GM19395 (cell line): ENCODE results near the gene TAF11L11.
"Not testable (repeated sequence)": the region's sequence is repeated elsewhere in the genome, so short reads cannot be mapped to it uniquely, and the experiment has no call there.

Source experiments
- ATAC-seq: cut with Tn5 transposase; IDR thresholded peaks from one replicate; pipeline ENCODE4 v1.9.1; 2021; ENCODE audit warnings: mild to moderate bottlenecking, moderate library complexity; ENCODE audit not compliant: unreplicated experiment

Gene TAF11L11

DNA sequence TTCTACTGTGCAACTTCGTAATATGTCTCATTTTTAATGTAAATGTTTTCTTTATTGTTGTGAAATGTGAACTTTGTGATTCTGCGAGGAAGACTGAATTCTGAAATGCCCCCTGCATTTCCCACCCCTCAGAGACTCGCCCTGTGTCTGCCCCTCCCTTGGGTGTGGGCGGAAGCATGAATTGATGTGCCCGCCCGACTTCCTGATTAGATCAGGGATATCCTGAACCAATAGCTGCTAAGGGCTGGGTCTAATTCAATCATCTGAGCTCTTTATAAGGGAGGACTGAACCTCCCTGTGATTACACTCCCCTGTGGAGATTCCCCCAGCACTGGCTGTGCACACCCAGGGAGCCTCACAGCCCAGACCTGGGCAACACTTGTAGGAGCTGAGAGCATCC, at the start of gene TAF11L11:
Gene TAF11L11 (plus strand): TSS at position 304 of the 400 bp plus-strand sequence.
- not testable (repeated sequence) for ATAC-seq

DNA sequence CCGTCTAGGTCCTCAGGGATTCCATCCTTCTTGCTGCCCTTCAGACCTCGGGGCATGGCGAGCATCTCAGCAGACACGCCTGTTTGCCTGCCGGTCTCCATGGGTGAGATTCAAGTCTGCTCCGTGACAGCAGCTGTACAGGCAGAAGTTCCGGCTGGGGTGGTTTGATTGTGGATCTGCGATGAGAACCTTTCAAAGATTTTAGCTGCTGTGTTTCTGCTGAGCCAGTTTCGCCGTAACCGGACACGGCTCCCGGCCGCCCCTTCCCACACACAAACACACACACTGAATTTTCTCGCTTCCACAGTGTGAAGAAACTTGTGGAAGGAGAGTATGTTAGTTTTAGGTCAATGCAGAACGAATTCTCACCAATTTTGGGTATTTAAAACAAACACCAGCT, 18.3 kb upstream of the TAF11L11 start, which contains the start of gene TAF11L7:
Gene TAF11L7 (minus strand): TSS at position 101 of the 400 bp plus-strand sequence.
- ATAC-seq, result not testable (repeated sequence)

DNA sequence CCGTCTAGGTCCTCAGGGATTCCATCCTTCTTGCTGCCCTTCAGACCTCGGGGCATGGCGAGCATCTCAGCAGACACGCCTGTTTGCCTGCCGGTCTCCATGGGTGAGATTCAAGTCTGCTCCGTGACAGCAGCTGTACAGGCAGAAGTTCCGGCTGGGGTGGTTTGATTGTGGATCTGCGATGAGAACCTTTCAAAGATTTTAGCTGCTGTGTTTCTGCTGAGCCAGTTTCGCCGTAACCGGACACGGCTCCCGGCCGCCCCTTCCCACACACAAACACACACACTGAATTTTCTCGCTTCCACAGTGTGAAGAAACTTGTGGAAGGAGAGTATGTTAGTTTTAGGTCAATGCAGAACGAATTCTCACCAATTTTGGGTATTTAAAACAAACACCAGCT, 13.1 kb upstream of the TAF11L11 start, which contains the start of gene TAF11L8:
Gene TAF11L8 (minus strand): TSS at position 101 of the 400 bp plus-strand sequence.
- ATAC-seq, result not testable (repeated sequence)

DNA sequence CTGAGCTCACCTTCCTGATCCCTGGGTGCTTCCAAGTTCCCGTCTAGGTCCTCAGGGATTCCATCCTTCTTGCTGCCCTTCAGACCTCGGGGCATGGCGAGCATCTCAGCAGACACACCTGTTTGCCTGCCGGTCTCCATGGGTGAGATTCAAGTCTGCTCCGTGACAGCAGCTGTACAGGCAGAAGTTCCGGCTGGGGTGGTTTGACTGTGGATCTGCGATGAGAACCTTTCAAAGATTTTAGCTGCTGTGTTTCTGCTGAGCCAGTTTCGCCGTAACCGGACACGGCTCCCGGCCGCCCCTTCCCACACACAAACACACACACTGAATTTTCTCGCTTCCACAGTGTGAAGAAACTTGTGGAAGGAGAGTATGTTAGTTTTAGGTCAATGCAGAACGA, 9.7 kb upstream of the TAF11L11 start, which contains the start of gene TAF11L9:
Gene TAF11L9 (minus strand): TSS at position 140 of the 400 bp plus-strand sequence.
- ATAC-seq, result not testable (repeated sequence)

DNA sequence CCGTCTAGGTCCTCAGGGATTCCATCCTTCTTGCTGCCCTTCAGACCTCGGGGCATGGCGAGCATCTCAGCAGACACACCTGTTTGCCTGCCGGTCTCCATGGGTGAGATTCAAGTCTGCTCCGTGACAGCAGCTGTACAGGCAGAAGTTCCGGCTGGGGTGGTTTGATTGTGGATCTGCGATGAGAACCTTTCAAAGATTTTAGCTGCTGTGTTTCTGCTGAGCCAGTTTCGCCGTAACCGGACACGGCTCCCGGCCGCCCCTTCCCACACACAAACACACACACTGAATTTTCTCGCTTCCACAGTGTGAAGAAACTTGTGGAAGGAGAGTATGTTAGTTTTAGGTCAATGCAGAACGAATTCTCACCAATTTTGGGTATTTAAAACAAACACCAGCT, 6.3 kb upstream of the TAF11L11 start, which contains the start of gene TAF11L10:
Gene TAF11L10 (minus strand): TSS at position 101 of the 400 bp plus-strand sequence.
- not testable (repeated sequence) for ATAC-seq

DNA sequence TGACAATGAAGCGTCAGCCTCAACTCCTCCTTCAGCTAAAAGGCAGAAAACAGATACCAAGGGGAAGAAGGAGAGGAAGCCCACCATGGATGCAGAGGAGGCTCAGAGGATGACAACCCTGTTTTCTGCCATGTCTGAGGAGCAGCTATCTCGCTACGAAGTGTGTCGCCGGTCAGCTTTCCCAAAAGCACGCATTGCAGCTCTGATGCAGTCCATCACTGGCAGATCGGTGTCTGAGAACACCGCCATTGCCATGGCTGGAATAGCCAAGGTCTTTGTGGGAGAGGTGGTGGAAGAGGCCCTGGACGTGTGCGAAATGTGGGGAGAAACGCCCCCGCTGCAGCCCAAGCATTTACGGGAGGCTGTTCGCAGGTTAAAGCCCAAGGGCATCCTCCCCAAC, 968 bp downstream of the TAF11L11 start:
- ATAC-seq, result no peak

DNA sequence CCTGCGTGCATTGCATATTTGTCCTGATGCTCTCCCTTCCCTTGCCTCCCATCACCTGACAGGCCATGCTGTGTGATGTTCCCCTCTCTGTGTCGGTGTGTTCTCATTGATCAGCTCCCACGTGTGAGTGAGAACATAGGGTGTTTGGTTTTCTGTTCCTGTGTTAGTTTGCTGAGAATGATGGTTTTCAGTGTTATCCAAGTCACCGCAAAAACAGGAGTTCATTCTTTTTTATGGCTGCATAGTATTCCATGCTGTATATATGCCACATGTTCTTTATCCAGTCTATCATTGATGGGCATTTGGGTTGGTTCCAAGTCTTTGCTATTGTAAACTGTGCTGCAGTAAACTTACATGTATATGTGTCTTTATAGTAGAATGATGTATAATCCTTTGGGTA, 3.5 kb downstream of the TAF11L11 start:
- not testable (repeated sequence) for ATAC-seq

DNA sequence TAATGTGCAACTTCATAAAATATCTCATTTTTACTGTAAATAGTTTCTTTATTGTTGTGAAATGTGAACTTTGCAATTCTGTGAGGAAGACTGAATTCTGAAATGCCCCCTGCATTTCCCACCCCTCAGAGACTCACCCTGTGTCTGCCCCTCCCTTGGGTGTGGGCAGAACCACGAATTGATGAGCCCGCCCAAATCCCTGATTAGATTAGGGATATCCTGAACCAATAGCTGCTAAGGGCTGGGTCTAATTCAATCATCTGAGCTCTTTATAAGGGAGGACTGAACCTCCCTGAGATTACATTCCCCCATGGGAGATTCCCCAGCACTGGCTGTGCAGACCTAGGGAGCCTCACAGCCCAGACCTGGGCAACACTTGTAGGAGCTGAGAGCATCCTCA, 6.1 kb downstream of the TAF11L11 start, which contains the start of gene TAF11L12:
Gene TAF11L12 (plus strand): TSS at position 301 of the 400 bp plus-strand sequence.
- not testable (repeated sequence) for ATAC-seq

DNA sequence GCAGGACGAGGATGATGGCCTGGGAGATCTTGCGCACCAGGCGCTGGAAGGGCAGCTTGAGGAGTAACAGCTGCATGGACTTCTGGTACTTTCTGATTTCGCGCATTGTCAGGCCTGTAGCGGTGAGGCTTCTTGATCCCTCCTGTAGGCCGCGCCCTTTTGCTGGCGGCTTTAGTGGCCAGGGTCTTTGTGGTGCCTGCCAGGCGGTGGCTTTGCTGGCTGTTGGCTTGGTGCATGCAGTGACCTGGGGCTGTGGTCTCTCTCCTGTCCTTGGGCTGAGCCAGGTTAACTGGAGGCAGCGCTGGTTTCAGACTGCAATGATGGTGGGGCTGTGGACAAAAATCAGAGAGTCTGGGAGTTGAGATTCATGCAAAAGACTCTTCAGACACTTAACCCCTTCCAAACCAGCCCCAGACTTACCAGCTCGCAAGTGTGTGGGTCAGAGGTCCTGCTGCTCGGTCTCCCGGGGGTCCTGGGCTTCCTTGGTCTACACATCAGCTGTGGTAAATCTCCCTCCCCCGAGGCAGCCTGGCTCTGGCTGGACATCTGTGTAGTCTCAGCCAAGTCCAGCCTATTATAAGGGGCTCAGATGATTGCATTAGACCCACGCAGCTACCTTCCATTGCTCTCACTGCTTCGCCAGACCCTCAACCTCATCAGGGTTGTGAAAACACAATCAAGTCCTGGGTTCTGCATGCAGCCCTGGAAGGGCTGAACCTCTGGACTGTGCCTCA, 11.1 kb downstream of the TAF11L11 start:
- ATAC-seq, result no peak

DNA sequence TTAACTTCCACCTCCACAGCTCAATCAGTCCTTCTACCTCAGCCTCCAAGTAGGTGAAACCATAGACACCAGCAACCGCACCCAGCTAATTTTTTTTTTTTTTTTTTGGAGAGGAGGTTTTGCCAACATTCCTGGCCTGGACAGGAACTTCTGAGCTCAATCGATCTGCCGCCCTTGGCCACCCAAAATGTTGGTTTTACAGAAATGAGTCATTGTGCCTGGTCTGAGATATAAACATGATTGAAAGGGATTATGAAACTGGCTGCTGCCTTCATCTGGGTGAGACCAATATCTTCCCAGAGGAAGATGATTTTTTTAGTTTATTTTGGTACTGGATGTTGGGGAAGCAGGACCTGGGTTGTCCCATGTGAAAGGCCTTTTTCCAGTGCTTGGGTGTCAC, 15.4 kb downstream of the TAF11L11 start:
- no peak for ATAC-seq

DNA sequence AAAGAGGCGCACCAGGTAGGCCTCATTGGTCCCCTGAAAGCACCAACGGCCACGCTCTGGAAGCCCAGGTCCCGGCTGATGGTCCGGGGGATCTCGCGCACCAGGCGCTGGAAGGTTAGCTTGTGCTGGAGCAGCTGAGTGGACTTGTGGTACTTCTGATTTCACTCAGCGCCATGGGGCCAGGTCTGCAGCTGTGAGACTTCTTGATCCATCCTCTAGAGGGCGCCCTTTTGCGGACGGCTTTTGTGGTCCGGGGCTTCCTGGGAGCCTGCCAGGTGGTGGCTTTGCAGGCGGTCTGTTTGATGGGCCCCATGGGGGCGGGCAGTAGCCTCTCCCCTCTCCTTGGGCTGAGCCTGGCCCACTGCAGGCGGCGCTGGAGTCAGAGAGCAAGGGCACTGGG, 16.6 kb downstream of the TAF11L11 start:
- no peak for ATAC-seq

DNA sequence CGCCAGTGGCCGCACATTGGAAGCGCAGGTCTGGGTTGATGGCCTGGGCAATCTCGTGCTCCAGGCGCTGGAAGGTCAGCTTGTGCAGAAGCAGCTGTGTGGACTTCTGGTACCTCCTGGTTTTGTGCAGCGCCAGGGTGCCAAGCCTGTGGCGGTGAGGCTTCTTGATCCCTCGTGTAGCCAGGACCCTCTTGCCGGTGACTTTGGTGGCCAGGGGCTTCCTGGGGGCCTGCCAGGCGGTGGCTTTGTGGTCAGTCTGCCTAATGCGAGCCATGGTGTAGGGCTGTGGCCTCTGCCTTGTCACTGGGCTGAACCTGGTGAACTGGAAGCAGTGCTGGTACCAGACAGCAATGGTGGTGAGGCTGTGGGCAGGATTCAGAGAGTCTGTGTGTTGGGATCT, 21.7 kb downstream of the TAF11L11 start:
- ATAC-seq, result no peak

DNA sequence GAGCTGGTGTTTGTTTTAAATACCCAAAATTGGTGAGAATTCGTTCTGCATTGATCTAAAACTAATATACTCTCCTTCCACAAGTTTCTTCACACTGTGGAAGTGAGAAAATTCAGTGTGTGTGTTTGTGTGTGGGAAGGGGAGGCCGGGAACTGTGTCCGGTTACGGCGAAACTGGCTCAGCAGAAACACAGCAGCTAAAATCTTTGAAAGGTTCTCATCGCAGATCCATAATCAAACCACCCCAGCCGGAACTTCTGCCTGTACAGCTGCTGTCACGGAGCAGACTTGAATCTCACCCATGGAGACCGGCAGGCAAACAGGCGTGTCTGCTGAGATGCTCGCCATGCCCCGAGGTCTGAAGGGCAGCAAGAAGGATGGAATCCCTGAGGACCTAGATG, 27.8 kb downstream of the TAF11L11 start, which contains the start of gene TAF11L13:
Gene TAF11L13 (plus strand): TSS at position 301 of the 400 bp plus-strand sequence.
- ATAC-seq, result not testable (repeated sequence)

DNA sequence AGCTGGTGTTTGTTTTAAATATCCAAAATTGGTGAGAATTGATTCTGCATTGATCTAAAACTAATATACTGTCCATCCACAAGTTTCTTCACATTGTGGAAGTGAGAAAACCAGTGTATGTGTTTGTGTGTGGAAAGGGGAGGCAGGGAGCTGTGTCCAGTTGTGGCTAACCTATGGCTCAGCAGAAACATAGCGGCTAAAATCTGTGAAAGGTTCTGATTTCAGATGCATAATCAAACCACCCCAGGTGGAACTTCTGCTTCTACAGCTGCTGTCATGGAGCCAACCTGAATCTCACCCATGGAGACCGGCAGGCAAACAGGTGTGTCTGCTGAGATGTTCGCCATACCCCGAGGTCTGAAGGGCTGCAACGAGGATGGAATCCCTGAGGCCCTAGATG, 30.2 kb downstream of the TAF11L11 start, which contains the start of gene TAF11L14:
Gene TAF11L14 (plus strand): TSS at position 301 of the 400 bp plus-strand sequence.
- ATAC-seq, result no peak

DNA sequence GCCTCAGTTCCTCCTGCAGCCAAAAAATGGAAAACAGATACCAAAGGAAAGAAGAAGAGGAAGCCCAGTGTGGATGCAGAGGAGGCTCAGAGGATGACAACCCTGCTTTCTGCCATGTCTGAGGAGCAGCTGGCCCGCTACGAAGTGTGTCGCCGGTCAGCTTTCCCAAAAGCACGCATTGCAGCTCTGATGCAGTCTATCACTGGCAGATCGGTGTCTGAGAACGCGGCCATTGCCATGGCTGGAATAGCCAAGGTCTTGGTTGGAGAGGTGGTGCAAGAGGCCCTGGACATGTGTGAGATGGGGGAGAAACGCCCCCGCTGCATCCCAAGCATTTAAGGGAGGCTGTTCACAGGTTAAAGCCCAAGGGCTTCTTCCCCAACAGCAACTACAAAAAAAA, 45.2 kb downstream of the TAF11L11 start:
- not testable (repeated sequence) for ATAC-seq

DNA sequence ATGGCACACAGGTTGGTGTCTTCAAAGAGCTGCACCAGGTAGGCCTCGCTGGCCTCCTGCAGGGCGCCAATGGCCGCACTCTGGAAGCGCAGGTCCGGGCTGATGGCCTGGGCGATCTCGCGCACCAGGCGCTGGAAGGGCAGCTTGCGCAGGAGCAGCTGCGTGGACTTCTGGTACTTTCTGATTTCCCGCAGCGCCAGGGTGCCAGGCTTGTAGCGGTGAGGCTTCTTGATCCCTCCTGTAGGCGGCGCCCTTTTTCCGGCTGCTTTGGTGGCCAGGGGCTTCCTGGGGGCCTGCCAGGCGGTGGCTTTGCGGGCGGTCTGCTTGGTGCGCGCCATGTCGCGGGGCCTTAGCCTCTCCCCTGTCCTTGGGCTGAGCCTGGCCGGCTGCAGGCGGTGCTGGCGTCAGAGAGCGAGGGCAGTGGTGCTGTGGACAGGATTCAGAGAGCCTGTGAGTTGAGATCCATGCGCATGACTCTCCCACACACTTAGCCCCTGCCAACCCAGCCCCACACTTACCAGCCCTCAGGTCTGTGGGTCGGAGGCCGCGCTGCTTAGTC, 51.3 kb downstream of the TAF11L11 start:
- ATAC-seq, result not testable (repeated sequence)
